HCT116 (cell line): ENCODE measurements around the gene GKN1. TPM values are rescaled to one million over a fixed set of nuclear protein-coding genes. Genes with fewer than 3 reads are reported as not detected.

Experiments
- total RNA-seq: library from RNA; stranded (reverse); gene quantifications from one replicate; pipeline ENCODE4 v1.2.1, GENCODE V29; 2021; ENCODE audit not compliant: unreplicated experiment

GKN1 gene
- total RNA-seq, 1 experiment from 2014 or later = not detected

Other genes with a start within 250 kb of the GKN1 start
- 0.27 TPM for gene ARHGAP25, start 239.8 kb upstream of the GKN1 start, total RNA-seq
- not detected for gene BMP10, start 103.2 kb upstream of the GKN1 start, total RNA-seq
- gene GKN2, start 21.7 kb upstream of the GKN1 start, total RNA-seq = not detected
- 25.7 TPM for gene ANTXR1, start 38.5 kb downstream of the GKN1 start, total RNA-seq